Measurements from ENCODE around the gene NCAM1. TPM values are rescaled to one million over a fixed set of nuclear protein-coding genes. Genes with fewer than 3 reads are reported as not detected.

NCAM1 gene
- total and polyA plus RNA-seq, 9 of the 15 experiments (the other 6 are each of a cell fraction or from before 2014, with no cell fraction given), result 0.09 to 0.23 TPM; not detected in 7

DNA sequence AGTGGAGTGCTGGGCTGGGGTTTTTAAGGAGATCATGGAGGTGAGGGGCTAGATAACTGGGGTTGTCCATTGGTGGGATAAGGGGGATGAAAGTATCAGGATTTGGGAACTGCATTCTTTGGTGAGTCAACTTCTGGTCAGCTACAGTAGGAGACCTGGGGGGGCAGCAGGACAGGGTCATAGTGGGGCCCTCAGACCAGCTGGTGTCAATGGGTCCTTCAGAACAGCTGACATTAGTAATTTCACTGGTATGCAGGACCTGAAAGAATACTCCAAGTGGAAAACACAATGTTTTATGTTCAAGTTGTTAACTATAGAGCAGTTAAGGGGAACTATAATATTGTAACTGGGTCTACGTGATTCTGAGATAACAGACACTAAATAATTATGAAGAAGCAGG lies 350.3 kb downstream of the NCAM1 start:
- no peak for FAIRE-seq
- intact Hi-C loops (cut with micrococcal nuclease), result no loop called here
- Histone ChIP-seq H3K4me3 (no peak overlapping the region), H3K4me2 (ENCODE audit: insufficient read depth, low read length) (no peak overlapping the region), H3K27me3 (ENCODE audit: control insufficient read depth in 2 of 2, insufficient read depth in 2 of 2, low read length in 2 of 2) (peaks cover 5 to 16% of the 10 kb centered on the region in 2 experiments; a peak in 3 of 5 replicates), H3K9ac (ENCODE audit: insufficient read depth in 1 of 2, low read depth in 2 of 2, low read length in 2 of 2) (no peak overlapping the region), H3K79me2 (ENCODE audit: control insufficient read depth, insufficient read depth, low read length) (peaks cover 6% of the 10 kb centered on the region; the same call in 2 of the 3 replicates), H3K36me3 (ENCODE audit: control insufficient read depth, insufficient read depth, low read length) (no peaks in the 10 kb centered on the region), H4K20me1 (replicated peaks; ENCODE audit: control insufficient read depth, insufficient read depth, low read length) (no peaks in the 10 kb centered on the region), H3K27ac (ENCODE audit: extremely low read depth, low read depth, low read length) (no peak overlapping the region), H3K9me3 (replicated peaks; ENCODE audit: control insufficient read depth, insufficient read depth, low read depth, low read length) (no peaks in the 10 kb centered on the region), H3K9me1 (ENCODE audit: control insufficient read depth, insufficient read depth, low read length) (no peaks in the 10 kb centered on the region), H2AFZ (ENCODE audit: low read depth, low read length) (no peak overlapping the region), H3K4me1 (replicated peaks in 1 of 2; ENCODE audit: control insufficient read depth in 2 of 2, insufficient read depth in 2 of 2, low read length in 2 of 2) (peaks cover 5 to 8% of the 10 kb centered on the region in 2 experiments; a peak in 4 of 5 replicates)
- DNase-seq (ENCODE audit: extremely low read depth in 1 of 4, low spot score in 3 of 4), result no peak
- in situ Hi-C loops (cut with MboI), result loop anchor here (25.0 kb wide), 2 partner anchors 226 to 951 kb away; no protein-coding TSS in a partner anchor
- WGBS (ENCODE audit: insufficient coverage, low coverage, missing lambda C conversion rate), result 24% methylated on average over 1 of the region's 1 CpG
- TF ChIP-seq CREM (IDR thresholded peaks at IDR 0.05; ENCODE audit: low read depth) (no peak), STAG1 (CRISPR knock-in tag; IDR thresholded peaks at IDR 0.05; ENCODE audit: borderline replicate concordance) (no peak), LARP7 (IDR thresholded peaks at IDR 0.05) (no peak)
- TF ChIP-seq, protein P1, sequence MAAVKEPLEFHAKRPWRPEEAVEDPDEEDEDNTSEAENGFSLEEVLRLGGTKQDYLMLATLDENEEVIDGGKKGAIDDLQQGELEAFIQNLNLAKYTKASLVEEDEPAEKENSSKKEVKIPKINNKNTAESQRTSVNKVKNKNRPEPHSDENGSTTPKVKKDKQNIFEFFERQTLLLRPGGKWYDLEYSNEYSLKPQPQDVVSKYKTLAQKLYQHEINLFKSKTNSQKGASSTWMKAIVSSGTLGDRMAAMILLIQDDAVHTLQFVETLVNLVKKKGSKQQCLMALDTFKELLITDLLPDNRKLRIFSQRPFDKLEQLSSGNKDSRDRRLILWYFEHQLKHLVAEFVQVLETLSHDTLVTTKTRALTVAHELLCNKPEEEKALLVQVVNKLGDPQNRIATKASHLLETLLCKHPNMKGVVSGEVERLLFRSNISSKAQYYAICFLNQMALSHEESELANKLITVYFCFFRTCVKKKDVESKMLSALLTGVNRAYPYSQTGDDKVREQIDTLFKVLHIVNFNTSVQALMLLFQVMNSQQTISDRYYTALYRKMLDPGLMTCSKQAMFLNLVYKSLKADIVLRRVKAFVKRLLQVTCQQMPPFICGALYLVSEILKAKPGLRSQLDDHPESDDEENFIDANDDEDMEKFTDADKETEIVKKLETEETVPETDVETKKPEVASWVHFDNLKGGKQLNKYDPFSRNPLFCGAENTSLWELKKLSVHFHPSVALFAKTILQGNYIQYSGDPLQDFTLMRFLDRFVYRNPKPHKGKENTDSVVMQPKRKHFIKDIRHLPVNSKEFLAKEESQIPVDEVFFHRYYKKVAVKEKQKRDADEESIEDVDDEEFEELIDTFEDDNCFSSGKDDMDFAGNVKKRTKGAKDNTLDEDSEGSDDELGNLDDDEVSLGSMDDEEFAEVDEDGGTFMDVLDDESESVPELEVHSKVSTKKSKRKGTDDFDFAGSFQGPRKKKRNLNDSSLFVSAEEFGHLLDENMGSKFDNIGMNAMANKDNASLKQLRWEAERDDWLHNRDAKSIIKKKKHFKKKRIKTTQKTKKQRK (IDR thresholded peaks at IDR 0.05; ENCODE audit: borderline replicate concordance, low read depth, low read length), result no peak
- no peak for ATAC-seq
- BruUV-seq (replicated peaks), result no TSS peak
- CTCF ChIA-PET (ENCODE audit: low intra/inter-chr PET ratio), result no interaction called here
- POLR2A ChIA-PET, result interaction anchor here (0.5 to 0.7 kb wide), 2 partner anchors 109 to 229 kb away, joined by 3 read pairs; no protein-coding TSS in a partner anchor

Measured in K562 (cell line).